HepG2 (cell line): Measurements from ENCODE around the gene ERFL. TPM values are rescaled to one million over a fixed set of nuclear protein-coding genes. Genes with fewer than 3 reads are reported as not detected.

ENCODE experiments used
- ATAC-seq: fragments of 200-7000 bp; cut with Tn5 transposase; 3 replicates; pipeline ENCODE4 v1.9.1; 2020; ENCODE audit warnings: mild to moderate bottlenecking, moderate library complexity
- BruUV-seq: library from RNA; stranded (reverse); fragments of 400-500 nt; replicated peaks from 2 replicates; lab custom pipeline; 2021; lab: Mats Ljungman, UMichigan
- CTCF ChIA-PET: fragments of 300-600 bp; formaldehyde crosslinking; extraction: SDS; loops from one replicate; lab custom pipeline; 2021; ENCODE audit warnings: low total read pairs, inconsistent platforms, low intra/inter-chr PET ratio; lab: Yijun Ruan, JAX
- POLR2A ChIA-PET: fragments of 350-600 bp; sonication (Branson Sonifier 250); formaldehyde crosslinking; loops from one replicate; lab custom pipeline; 2020; ENCODE audit warnings: antibody characterized with exemption, inconsistent platforms; lab: Yijun Ruan, JAX
- DNase-seq: peaks from one replicate; pipeline ENCODE4 v3.0.0-alpha.2; 2015; ENCODE audit warnings: low spot score
- FAIRE-seq: peaks from 3 replicates; lab custom pipeline; 2011; peaks lifted over from hg19 to GRCh38; lab: Jason Lieb, UNC
- H2AFZ ChIP-seq: one replicate; pipeline ENCODE4 v1.6.1; 2011; ENCODE audit warnings: low read length, inconsistent platforms
- H3K27ac ChIP-seq: fragments of 300-600 bp; 3 replicates; pipeline ENCODE4 v1.8.0; 2011; ENCODE audit warnings: mixed run types, mild to moderate bottlenecking, mixed read lengths, low read length, inconsistent platforms; ENCODE audit not compliant: insufficient read depth; ENCODE audit errors: extremely low read length
- H3K27me3 ChIP-seq, 2 experiments: fragments of 200-600 bp in 1 of 2; 2 replicates in 1 of 2; 3 replicates in 1 of 2; pipeline versions ENCODE4 v1.6.0 to v1.8.0; 2011; ENCODE audit warnings: low read length in 2 of 2, mild to moderate bottlenecking in 2 of 2, moderate library complexity in 2 of 2, inconsistent platforms in 1 of 2; ENCODE audit not compliant: insufficient read depth in 2 of 2, control insufficient read depth in 1 of 2
- H3K36me3 ChIP-seq, 2 experiments: fragments of 200-600 bp in 1 of 2; replicated peaks in 1 of 2; 2 replicates in 1 of 2; 3 replicates in 1 of 2; pipeline versions ENCODE4 v1.5.1 to v1.8.0; 2011; ENCODE audit warnings: low read length in 2 of 2, inconsistent platforms in 1 of 2; ENCODE audit not compliant: insufficient read depth in 2 of 2, control insufficient read depth in 1 of 2
- H3K4me1 ChIP-seq: 2 replicates; pipeline ENCODE4 v1.5.1; 2012; ENCODE audit warnings: low read length, inconsistent platforms; ENCODE audit not compliant: insufficient read depth
- H3K4me2 ChIP-seq: 2 replicates; pipeline ENCODE4 v1.6.0; 2011; ENCODE audit warnings: low read depth, low read length, inconsistent platforms
- H3K4me3 ChIP-seq, 3 experiments: fragments of 200-600 bp in 1 of 3; sonication (generic), shearing (Covaris generic) in 1 of 3; replicated peaks in 1 of 3; 2 replicates each; pipeline ENCODE4 v1.5.1; 2011 to 2016; ENCODE audit warnings: low read length in 3 of 3, inconsistent platforms in 2 of 3, low read depth in 2 of 3, mild to moderate bottlenecking in 2 of 3, control low read depth in 1 of 3, mixed read lengths in 1 of 3; ENCODE audit not compliant: insufficient read depth in 1 of 3
- H3K79me2 ChIP-seq: one replicate; pipeline ENCODE4 v1.6.1; 2011; ENCODE audit warnings: low read length, inconsistent platforms; ENCODE audit not compliant: insufficient read depth
- H3K9ac ChIP-seq: 2 replicates; pipeline ENCODE4 v1.6.0; 2011; ENCODE audit warnings: mild to moderate bottlenecking, low read depth, low read length, inconsistent platforms; ENCODE audit not compliant: insufficient read depth
- H3K9me3 ChIP-seq: 2 replicates; pipeline ENCODE4 v1.5.1; 2012; ENCODE audit warnings: mild to moderate bottlenecking, low read length
- H4K20me1 ChIP-seq: 2 replicates; pipeline ENCODE4 v1.6.0; 2011; ENCODE audit warnings: inconsistent platforms, mild to moderate bottlenecking, low read length, moderate library complexity; ENCODE audit not compliant: insufficient read depth
- AGO2 ChIP-seq: fragments of 200-400 bp; formaldehyde crosslinking; optimal IDR thresholded peaks from 2 replicates; pipeline ENCODE3; 2017; ENCODE audit warnings: mild to moderate bottlenecking, low read depth, low read length, moderate library complexity
- EZH2 ChIP-seq: conservative IDR thresholded peaks from 2 replicates; pipeline ENCODE4 v1.6.1; 2012; ENCODE audit warnings: mild to moderate bottlenecking, low read depth, low read length, moderate library complexity
- FIP1L1 ChIP-seq: fragments of 200-400 bp; formaldehyde crosslinking; IDR thresholded peaks from 2 replicates; pipeline ENCODE4 v1.6.1; 2018; ENCODE audit warnings: low read depth, mild to moderate bottlenecking, low read length, moderate library complexity, borderline replicate concordance; ENCODE audit not compliant: insufficient read depth
- IKZF1 ChIP-seq: fragments of 450-650 bp; IDR thresholded peaks from 2 replicates; pipeline ENCODE4 v1.7.1; 2016
- MTA3 ChIP-seq: sonication (generic); formaldehyde crosslinking; IDR thresholded peaks from 2 replicates; pipeline ENCODE4 v1.4.0; 2020; ENCODE audit warnings: missing genetic modification reagents
- RBM22 ChIP-seq: fragments of 200-400 bp; formaldehyde crosslinking; optimal IDR thresholded peaks from 2 replicates; pipeline ENCODE3; 2017; ENCODE audit warnings: mild to moderate bottlenecking, low read length, moderate library complexity
- ZSCAN29 ChIP-seq: sonication (generic); formaldehyde crosslinking; conservative IDR thresholded peaks from 2 replicates; pipeline ENCODE4 v1.4.0; 2020; ENCODE audit warnings: mild to moderate bottlenecking, missing genetic modification reagents
- WGBS: methylation state at CpG from one replicate; pipeline ENCODE4 v1.1.6; 2017; ENCODE audit warnings: low lambda C conversion rate; 5-methylcytosine and 5-hydroxymethylcytosine counted together
- in situ Hi-C: cut with HindIII; loops from 2 replicates; pipeline ENCODE4 v1.10.0; 2017; ENCODE audit warnings: low pct_unique_long_range_greater_than_20kb; ENCODE audit not compliant: extremely low pct_ligation_motif_present
- intact Hi-C: fragments of 100-400 bp; cut with micrococcal nuclease; formaldehyde crosslinking; loops from one replicate; pipeline ENCODE4 v1.10.0; 2022; ENCODE audit not compliant: unreplicated experiment
- polyA plus RNA-seq, 8 experiments: library from polyadenylated mRNA; depleted of rRNA in 3 of 8; stranded (reverse) in 7 of 8; unstranded in 1 of 8; fragments of >200 nt; fragmentation: Illumina TruSeq in 4 of 8; extraction: Trizol in 4 of 8; gene quantifications; 2 replicates each; pipeline versions ENCODE4 v1.2.1 to v1.2.3, GENCODE V29; 2011 to 2016; ENCODE audit warnings: low read depth in 4 of 8, missing spikeins in 1 of 8, mixed read lengths in 1 of 8; ENCODE audit not compliant: insufficient read depth in 1 of 8
- total RNA-seq, 5 experiments: library from RNA; depleted of rRNA; stranded (reverse); fragments of >200 nt; fragmentation: Illumina TruSeq; extraction: Trizol; gene quantifications; 2 replicates each; pipeline ENCODE4 v1.2.3, GENCODE V29; 2016; ENCODE audit warnings: low read depth in 1 of 5
- TF ChIP-seq, protein P1 (sequence below): sonication (generic); formaldehyde crosslinking; IDR thresholded peaks from 2 replicates; pipeline ENCODE4 v1.4.0; 2020; ENCODE audit warnings: missing genetic modification reagents
- TF ChIP-seq, protein P2 (sequence below): sonication (generic); formaldehyde crosslinking; IDR thresholded peaks from 2 replicates; pipeline ENCODE4 v1.8.0; 2023; ENCODE audit warnings: mild to moderate bottlenecking, missing genetic modification reagents

Gene ERFL
- total and polyA plus RNA-seq, 2 of the 13 experiments (the other 11 are each of a cell fraction or from before 2014, with no cell fraction given) = not detected

DNA sequence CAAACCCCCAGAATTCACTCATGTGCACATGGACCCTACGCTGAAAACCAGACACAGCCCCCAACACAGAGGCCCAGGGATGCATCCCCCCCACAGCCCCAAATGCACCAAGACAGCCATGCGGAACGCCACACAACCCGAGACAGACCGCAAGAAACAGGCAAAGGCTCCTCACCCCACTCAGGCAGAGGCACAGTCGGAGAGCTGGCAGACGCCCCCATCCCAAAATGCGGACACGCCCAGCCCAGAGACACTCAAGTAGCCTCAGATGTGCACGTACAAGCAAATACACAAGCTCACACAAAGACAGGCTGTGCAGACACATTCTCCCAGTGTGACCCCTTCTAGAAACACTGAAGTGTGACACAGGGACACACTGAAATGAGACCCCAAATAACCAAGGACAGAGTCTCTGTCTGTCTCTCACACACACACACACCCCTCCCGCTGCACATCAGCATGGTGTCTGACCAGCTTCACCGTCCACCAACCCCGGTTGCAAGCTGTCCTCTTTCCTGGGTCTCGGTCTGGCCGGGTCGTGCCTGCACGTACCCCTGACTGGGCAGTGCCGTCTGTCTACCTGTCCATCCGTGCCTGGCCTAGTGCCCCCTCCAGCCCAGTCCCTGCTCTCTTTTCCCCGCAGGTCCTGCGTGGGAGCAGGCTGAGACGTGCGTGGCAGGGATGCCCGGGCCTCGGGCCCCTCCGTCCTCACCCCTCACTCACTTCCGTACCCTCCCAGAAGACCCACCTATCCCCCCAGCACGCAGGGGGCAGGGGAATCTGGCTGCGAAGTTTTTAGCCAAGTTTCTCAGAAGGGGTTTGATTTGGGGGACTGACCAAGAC is 16.1 kb downstream of the ERFL start:
- no peaks in the 10 kb centered on the region for H3K9me3 ChIP-seq
- H3K79me2 ChIP-seq = no peaks in the 10 kb centered on the region
- BruUV-seq = no TSS peak
- POLR2A ChIA-PET = interaction anchor here (1.4 kb wide), 1 partner anchor 52 kb away, joined by 3 read pairs; the partner anchor contains the start of gene RPS19
- ATAC-seq (peak; percentile 8; the same call in 2 of the 3 replicates), FAIRE-seq (no peak), DNase-seq (no peak)
- TF ChIP-seq, protein P1, sequence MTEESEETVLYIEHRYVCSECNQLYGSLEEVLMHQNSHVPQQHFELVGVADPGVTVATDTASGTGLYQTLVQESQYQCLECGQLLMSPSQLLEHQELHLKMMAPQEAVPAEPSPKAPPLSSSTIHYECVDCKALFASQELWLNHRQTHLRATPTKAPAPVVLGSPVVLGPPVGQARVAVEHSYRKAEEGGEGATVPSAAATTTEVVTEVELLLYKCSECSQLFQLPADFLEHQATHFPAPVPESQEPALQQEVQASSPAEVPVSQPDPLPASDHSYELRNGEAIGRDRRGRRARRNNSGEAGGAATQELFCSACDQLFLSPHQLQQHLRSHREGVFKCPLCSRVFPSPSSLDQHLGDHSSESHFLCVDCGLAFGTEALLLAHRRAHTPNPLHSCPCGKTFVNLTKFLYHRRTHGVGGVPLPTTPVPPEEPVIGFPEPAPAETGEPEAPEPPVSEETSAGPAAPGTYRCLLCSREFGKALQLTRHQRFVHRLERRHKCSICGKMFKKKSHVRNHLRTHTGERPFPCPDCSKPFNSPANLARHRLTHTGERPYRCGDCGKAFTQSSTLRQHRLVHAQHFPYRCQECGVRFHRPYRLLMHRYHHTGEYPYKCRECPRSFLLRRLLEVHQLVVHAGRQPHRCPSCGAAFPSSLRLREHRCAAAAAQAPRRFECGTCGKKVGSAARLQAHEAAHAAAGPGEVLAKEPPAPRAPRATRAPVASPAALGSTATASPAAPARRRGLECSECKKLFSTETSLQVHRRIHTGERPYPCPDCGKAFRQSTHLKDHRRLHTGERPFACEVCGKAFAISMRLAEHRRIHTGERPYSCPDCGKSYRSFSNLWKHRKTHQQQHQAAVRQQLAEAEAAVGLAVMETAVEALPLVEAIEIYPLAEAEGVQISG = 0 out of 2 replicates have a peak, but pooled peaks have one; percentile 23
- TF ChIP-seq MTA3 (CRISPR knock-in tag) (no peak), IKZF1 (no peak), AGO2 (peak; percentile 21), RBM22 (no peak), ZSCAN29 (CRISPR knock-in tag) (no peak), FIP1L1 (no peak), EZH2 (peak; percentile 86; the same call in 1 of the 2 replicates)
- TF ChIP-seq, protein P2, sequence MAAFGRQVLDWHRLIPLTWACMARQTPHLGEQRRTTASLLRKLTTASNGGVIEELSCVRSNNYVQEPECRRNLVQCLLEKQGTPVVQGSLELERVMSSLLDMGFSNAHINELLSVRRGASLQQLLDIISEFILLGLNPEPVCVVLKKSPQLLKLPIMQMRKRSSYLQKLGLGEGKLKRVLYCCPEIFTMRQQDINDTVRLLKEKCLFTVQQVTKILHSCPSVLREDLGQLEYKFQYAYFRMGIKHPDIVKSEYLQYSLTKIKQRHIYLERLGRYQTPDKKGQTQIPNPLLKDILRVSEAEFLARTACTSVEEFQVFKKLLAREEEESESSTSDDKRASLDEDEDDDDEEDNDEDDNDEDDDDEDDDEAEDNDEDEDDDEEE = no peak
- in situ Hi-C loops = no loop called here
- H3K4me3 ChIP-seq = no peak overlapping the region
- H3K27me3 ChIP-seq = peaks cover 10 to 35% of the 10 kb centered on the region in 2 experiments
- H3K9ac ChIP-seq = no peak overlapping the region
- no peak overlapping the region for H2AFZ ChIP-seq
- no peak overlapping the region for H3K27ac ChIP-seq
- H3K4me1 ChIP-seq = no peaks in the 10 kb centered on the region
- CTCF ChIA-PET = no interaction called here
- intact Hi-C loops = no loop called here
- H4K20me1 ChIP-seq = no peaks in the 10 kb centered on the region
- H3K4me2 ChIP-seq = no peak overlapping the region
- 57% methylated on average over 17 of the region's 29 CpGs for whole genome bisulfite sequencing
- H3K36me3 ChIP-seq = peaks cover 0 to under 1% of the 10 kb centered on the region in 2 experiments; a peak in 1 of 5 replicates
